K562 (cell line): Measurements from ENCODE around the gene PEX11B. TPM values are rescaled to one million over a fixed set of nuclear protein-coding genes. Genes with fewer than 3 reads are reported as not detected.

Experiments
- ATAC-seq: fragments of 200-7000 bp; cut with Tn5 transposase; 3 replicates; pipeline ENCODE4 v1.9.1; 2020; ENCODE audit warnings: moderate library complexity
- BruUV-seq: library from RNA; stranded (reverse); fragments of 400-500 nt; replicated peaks from 2 replicates; lab custom pipeline; 2021; lab: Mats Ljungman, UMichigan
- CTCF ChIA-PET: fragments of 300-600 bp; formaldehyde crosslinking; extraction: SDS; loops from one replicate; lab custom pipeline; 2021; ENCODE audit warnings: low intra/inter-chr PET ratio; lab: Yijun Ruan, JAX
- POLR2A ChIA-PET: fragments of 300-600, 350-650 bp; sonication (Branson Sonifier 250); formaldehyde crosslinking; extraction: SDS; loops from one replicate; lab custom pipeline; 2021; ENCODE audit warnings: antibody characterized with exemption, inconsistent platforms; lab: Yijun Ruan, JAX
- DNase-seq, 4 experiments: peaks; one replicate each; pipeline versions ENCODE4 v3.0.0 to v3.0.0-alpha.2; 2011 to 2018; ENCODE audit warnings: low spot score in 3 of 4, mixed read lengths in 3 of 4; ENCODE audit errors: extremely low read depth in 1 of 4
- FAIRE-seq: peaks from 2 replicates; lab custom pipeline; 2011; peaks lifted over from hg19 to GRCh38; lab: Jason Lieb, UNC
- H2AFZ ChIP-seq: 2 replicates; pipeline ENCODE4 v1.6.0; 2011; ENCODE audit warnings: low read depth, low read length, control low read depth, inconsistent platforms
- H3K27ac ChIP-seq: fragments of 200-600 bp; 3 replicates; pipeline ENCODE4 v1.8.0; 2011; ENCODE audit warnings: low read depth, mild to moderate bottlenecking, control low read depth, inconsistent platforms, low read length, moderate library complexity, mixed read lengths; ENCODE audit errors: extremely low read depth
- H3K27me3 ChIP-seq, 2 experiments: fragments of 300-600 bp in 1 of 2; 2 replicates in 1 of 2; 3 replicates in 1 of 2; pipeline versions ENCODE4 v1.6.0 to v1.8.0; 2011; ENCODE audit warnings: inconsistent platforms in 2 of 2, low read length in 2 of 2, mild to moderate bottlenecking in 1 of 2, mixed read lengths in 1 of 2, moderate library complexity in 1 of 2; ENCODE audit not compliant: control insufficient read depth in 2 of 2, insufficient read depth in 2 of 2
- H3K36me3 ChIP-seq: fragments of 300-600 bp; 3 replicates; pipeline ENCODE4 v1.8.0; 2011; ENCODE audit warnings: mild to moderate bottlenecking, low read length, inconsistent platforms; ENCODE audit not compliant: control insufficient read depth, insufficient read depth
- H3K4me1 ChIP-seq, 2 experiments: fragments of 200-600 bp in 1 of 2; replicated peaks in 1 of 2; 2 replicates in 1 of 2; 3 replicates in 1 of 2; pipeline versions ENCODE4 v1.5.1 to v1.8.0; 2011; ENCODE audit warnings: inconsistent platforms in 2 of 2, low read length in 2 of 2, mild to moderate bottlenecking in 1 of 2, mixed read lengths in 1 of 2, moderate library complexity in 1 of 2; ENCODE audit not compliant: control insufficient read depth in 2 of 2, insufficient read depth in 2 of 2
- H3K4me2 ChIP-seq: 2 replicates; pipeline ENCODE4 v1.6.1; 2011; ENCODE audit warnings: low read length, control low read depth, inconsistent platforms, mixed read lengths; ENCODE audit not compliant: insufficient read depth
- H3K4me3 ChIP-seq: fragments of 200-600 bp; sonication (generic), shearing (Covaris generic); 2 replicates; pipeline ENCODE4 v1.5.1; 2016; ENCODE audit warnings: control low read depth, inconsistent platforms
- H3K79me2 ChIP-seq: fragments of 200-600 bp; 3 replicates; pipeline ENCODE4 v1.8.0; 2011; ENCODE audit warnings: low read length, inconsistent platforms; ENCODE audit not compliant: control insufficient read depth, insufficient read depth
- H3K9ac ChIP-seq, 2 experiments: 2 replicates each; pipeline versions ENCODE4 v1.6.0 to v1.6.1; 2011; ENCODE audit warnings: low read depth in 2 of 2, low read length in 2 of 2, control low read depth in 1 of 2, inconsistent platforms in 1 of 2, mild to moderate bottlenecking in 1 of 2, mixed read lengths in 1 of 2; ENCODE audit not compliant: insufficient read depth in 1 of 2
- H3K9me1 ChIP-seq: one replicate; pipeline ENCODE4 v1.6.0; 2011; ENCODE audit warnings: inconsistent platforms, mild to moderate bottlenecking, low read length, moderate library complexity; ENCODE audit not compliant: control insufficient read depth, insufficient read depth
- H3K9me3 ChIP-seq: replicated peaks from 2 replicates; pipeline ENCODE4 v1.5.1; 2011; ENCODE audit warnings: low read depth, low read length, inconsistent platforms; ENCODE audit not compliant: control insufficient read depth, insufficient read depth
- H4K20me1 ChIP-seq: replicated peaks from 2 replicates; pipeline ENCODE4 v1.6.1; 2011; ENCODE audit warnings: low read length, inconsistent platforms, mixed read lengths; ENCODE audit not compliant: control insufficient read depth, insufficient read depth
- HDAC3 ChIP-seq: fragments of 450-650 bp; IDR thresholded peaks from 2 replicates; pipeline ENCODE4 v1.6.1; 2018; ENCODE audit warnings: borderline replicate concordance, mild to moderate bottlenecking, moderate library complexity; ENCODE audit not compliant: partially characterized antibody
- NFIX ChIP-seq: fragments of 250-450 bp; sonication (Bioruptor Pico); IDR thresholded peaks from 2 replicates; pipeline ENCODE4 v1.4.0; 2020; ENCODE audit warnings: low read depth, mild to moderate bottlenecking, moderate library complexity
- NR4A1 ChIP-seq, 2 experiments: fragments of 250-450 bp in 1 of 2; fragments of 450-650 bp in 1 of 2; sonication (Bioruptor Pico) in 1 of 2; IDR thresholded peaks; 2 replicates each; pipeline versions ENCODE4 v1.4.0 to v1.6.1; 2016 to 2020; ENCODE audit warnings: mild to moderate bottlenecking in 2 of 2, missing compliant biosample characterization in 1 of 2, missing genetic modification characterization in 1 of 2, moderate library complexity in 1 of 2
- POLR3A ChIP-seq: IDR thresholded peaks from 2 replicates; pipeline ENCODE4 v1.6.1; 2011; ENCODE audit warnings: borderline replicate concordance, mild to moderate bottlenecking, moderate library complexity; ENCODE audit not compliant: insufficient read length, insufficient read depth; ENCODE audit errors: extremely low read depth
- SIN3A ChIP-seq, 2 experiments: fragments of 150-350 bp in 1 of 2; IDR thresholded peaks; 2 replicates each; pipeline ENCODE4 v1.6.1; 2011 to 2016; ENCODE audit warnings: borderline replicate concordance in 2 of 2, low read depth in 2 of 2, low read length in 2 of 2, mild to moderate bottlenecking in 2 of 2, moderate library complexity in 2 of 2; ENCODE audit not compliant: control insufficient read depth in 1 of 2
- THRB ChIP-seq: fragments of 450-650 bp; formaldehyde crosslinking; conservative IDR thresholded peaks from 2 replicates; pipeline ENCODE4 v1.4.0; 2022; ENCODE audit warnings: mild to moderate bottlenecking, missing genetic modification characterization
- TOE1 ChIP-seq, 2 experiments: fragments of 450-650 bp in 1 of 2; sonication (generic) in 1 of 2; formaldehyde crosslinking in 1 of 2; IDR thresholded peaks; 2 replicates each; pipeline versions ENCODE4 v1.7.1 to v1.8.0; 2016 to 2022; ENCODE audit warnings: borderline replicate concordance in 2 of 2, mild to moderate bottlenecking in 2 of 2, antibody characterized with exemption in 1 of 2, inconsistent platforms in 1 of 2, low read depth in 1 of 2, missing genetic modification reagents in 1 of 2, moderate library complexity in 1 of 2
- USF1 ChIP-seq: sonication (generic); formaldehyde crosslinking; IDR thresholded peaks from 2 replicates; pipeline ENCODE4 v1.9.0; 2022; ENCODE audit warnings: mild to moderate bottlenecking, missing genetic modification reagents
- ZNF224 ChIP-seq: sonication (generic); formaldehyde crosslinking; IDR thresholded peaks from 2 replicates; pipeline ENCODE4 v1.8.0; 2022; ENCODE audit warnings: mild to moderate bottlenecking, missing genetic modification reagents
- ZNF23 ChIP-seq: fragments of 250-450 bp; sonication (Bioruptor Pico); IDR thresholded peaks from 2 replicates; pipeline ENCODE4 v1.4.0; 2020; ENCODE audit warnings: mild to moderate bottlenecking
- ZNF280B ChIP-seq: fragments of 250-450 bp; sonication (Bioruptor Pico); IDR thresholded peaks from 2 replicates; pipeline ENCODE4 v1.5.1; 2021; ENCODE audit warnings: mild to moderate bottlenecking
- WGBS: fragments of 100-300 bp; shearing (Covaris generic); methylation state at CpG from one replicate; pipeline ENCODE4 v1.1.6; 2016; ENCODE audit warnings: low coverage, mixed read lengths; ENCODE audit not compliant: insufficient coverage; ENCODE audit errors: missing lambda C conversion rate; 5-methylcytosine and 5-hydroxymethylcytosine counted together
- in situ Hi-C: fragments of 300-500 bp; cut with MboI; formaldehyde crosslinking; loops from 4 replicates; pipeline ENCODE4 v1.15.0; 2018; ENCODE audit warnings: inconsistent platforms, mixed read lengths
- intact Hi-C: fragments of 100-400 bp; cut with micrococcal nuclease; formaldehyde crosslinking; loops from 2 replicates; pipeline ENCODE4 v1.14.2; 2022
- polyA plus RNA-seq, 8 experiments: library from polyadenylated mRNA; depleted of rRNA in 4 of 8; stranded (reverse) in 5 of 8; unstranded in 3 of 8; fragments of >200 nt; fragmentation: Nextera tagmentation in 2 of 8; fragmentation: Illumina TruSeq in 1 of 8; extraction: Ambion mirVana in 2 of 8; extraction: Trizol in 1 of 8; gene quantifications; 2 replicates each; pipeline versions ENCODE4 v1.2.1 to v1.2.3, GENCODE V29; 2011 to 2014; ENCODE audit warnings: inconsistent platforms in 1 of 8, missing spikeins in 1 of 8
- total RNA-seq, 7 experiments: library from RNA; depleted of rRNA in 6 of 7; stranded (reverse); fragments of >200 nt in 6 of 7; fragmentation: Illumina TruSeq in 2 of 7; extraction: Trizol in 2 of 7; gene quantifications; 2 replicates each; pipeline versions ENCODE4 v1.2.1 to v1.2.3, GENCODE V29; 2011 to 2021; ENCODE audit warnings: low replicate concordance in 1 of 7

Gene PEX11B
- total and polyA plus RNA-seq, 9 of the 15 experiments (the other 6 are each of a cell fraction or from before 2014, with no cell fraction given): 13.2 to 60.0 (median 21.7) TPM

- no peak for TF ChIP-seq THRB (CRISPR knock-in tag)
- TF ChIP-seq USF1 (CRISPR knock-in tag): no peak
- no peak for TF ChIP-seq SIN3A (IDR thresholded peaks at IDR 0.05; ENCODE audit: borderline replicate concordance in 2 of 2, control insufficient read depth in 1 of 2, low read depth in 2 of 2, low read length in 2 of 2)
- TF ChIP-seq POLR3A: no peak
Observed at GRCh38 chr1:145949219-145949618, 30.7 kb upstream of the PEX11B start (continued).

GRCh38 chr1:145947551-145947950 is 29.0 kb upstream of the PEX11B start:
- TF ChIP-seq HDAC3: no peak
- TF ChIP-seq ZNF224 (CRISPR knock-in tag): no peak
- TF ChIP-seq POLR3A: no peak
- no peak for TF ChIP-seq NR4A1 (CRISPR knock-in tag; IDR thresholded peaks at IDR 0.05)
- TF ChIP-seq NR4A1 (tag; IDR thresholded peaks at IDR 0.05): no peak
- no peak for TF ChIP-seq USF1 (CRISPR knock-in tag)
- no peak for TF ChIP-seq NFIX (CRISPR knock-in tag)
- TF ChIP-seq ZNF23 (CRISPR knock-in tag): no peak
- TF ChIP-seq TOE1 (IDR thresholded peaks at IDR 0.05; ENCODE audit: borderline replicate concordance): no peak
- TF ChIP-seq TOE1 (CRISPR knock-in tag; IDR thresholded peaks at IDR 0.05; ENCODE audit: borderline replicate concordance, low read depth): no peak
- TF ChIP-seq ZNF280B (CRISPR knock-in tag): no peak
- TF ChIP-seq, all 486 proteins: peak for 0
- Histone ChIP-seq H3K27ac (no peak overlapping the region), H3K79me2 (no peaks in the 10 kb centered on the region), H3K4me2 (no peak overlapping the region), H3K4me3 (no peak overlapping the region), H3K36me3 (peaks cover 12% of the 10 kb centered on the region; the same call in 1 of the 3 replicates), H4K20me1 (no peaks in the 10 kb centered on the region), H3K9me1 (no peaks in the 10 kb centered on the region), H3K9me3 (no peaks in the 10 kb centered on the region), H3K27me3 (no peaks in the 10 kb centered on the region), H3K4me1 (peaks cover 0 to 3% of the 10 kb centered on the region in 2 experiments; a peak in 3 of 5 replicates), H3K9ac (no peak overlapping the region), H2AFZ (no peak overlapping the region)
- in situ Hi-C loops (no loop called here), intact Hi-C loops (no loop called here)
- CTCF ChIA-PET: no interaction called here
- POLR2A ChIA-PET: interaction anchor here (0.5 to 1.8 kb wide), 2 partner anchors 21 to 49 kb away, joined by 3 to 4 read pairs; partner anchors contain the start of gene RBM8A
- FAIRE-seq (no peak), DNase-seq (no peak), ATAC-seq (no peak)
- WGBS: 55% methylated on average over 4 of the region's 4 CpGs
- no TSS peak for BruUV-seq
